HG03159 (cell line): Measurements from ENCODE around the gene CDK13.

ENCODE experiments used
- ATAC-seq: cut with Tn5 transposase; IDR thresholded peaks from one replicate; pipeline ENCODE4 v1.9.1; 2021; ENCODE audit warnings: mild to moderate bottlenecking, moderate library complexity; ENCODE audit not compliant: unreplicated experiment

CDK13 gene

DNA sequence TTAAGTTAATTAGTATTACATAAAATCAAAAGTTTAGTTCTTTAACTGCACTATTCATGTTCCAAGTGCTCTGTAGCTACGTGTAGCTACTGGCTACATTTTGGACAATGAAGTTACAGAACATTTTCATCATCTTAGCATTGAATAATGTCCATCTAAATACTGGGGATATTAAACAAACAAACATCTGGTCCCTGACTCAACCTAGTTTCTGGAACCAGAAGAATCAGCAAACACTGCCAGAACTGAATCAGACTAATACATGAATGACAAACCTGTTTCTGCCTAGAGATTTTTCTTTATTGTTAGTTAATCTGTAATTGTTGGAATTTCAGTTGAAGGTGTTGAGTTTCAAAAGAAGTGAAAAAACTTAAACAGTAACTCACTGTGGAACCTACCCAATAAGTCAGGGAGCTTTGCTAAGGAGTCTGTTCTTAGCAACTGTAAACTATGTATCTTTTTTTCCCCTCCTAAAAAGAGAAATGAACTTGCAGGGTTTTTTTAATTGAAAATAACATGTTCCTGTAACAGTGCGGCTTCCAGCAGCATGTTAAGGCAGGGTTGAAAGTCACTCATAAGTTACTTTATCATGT, 58.3 kb downstream of the CDK13 start:
- ATAC-seq, result no peak

DNA sequence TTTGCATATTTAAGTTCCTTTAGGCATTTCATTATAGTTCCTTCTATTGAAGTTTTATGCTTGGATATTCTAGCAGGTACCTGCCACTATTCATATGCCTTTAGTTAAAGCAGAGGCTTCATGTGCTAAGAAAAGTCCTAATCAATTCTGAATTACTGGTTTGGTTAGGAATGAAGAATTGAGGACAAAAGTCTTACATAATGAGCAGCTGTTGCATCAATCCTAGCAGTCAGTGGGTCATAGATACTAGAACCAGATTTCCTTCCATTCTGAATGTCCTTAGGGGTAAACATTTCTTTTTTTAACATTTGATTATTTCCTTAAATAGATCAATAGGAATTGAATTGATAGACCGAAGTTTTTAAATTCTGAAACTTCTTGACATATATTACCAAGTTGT, 59.2 kb downstream of the CDK13 start:
- ATAC-seq, result no peak

DNA sequence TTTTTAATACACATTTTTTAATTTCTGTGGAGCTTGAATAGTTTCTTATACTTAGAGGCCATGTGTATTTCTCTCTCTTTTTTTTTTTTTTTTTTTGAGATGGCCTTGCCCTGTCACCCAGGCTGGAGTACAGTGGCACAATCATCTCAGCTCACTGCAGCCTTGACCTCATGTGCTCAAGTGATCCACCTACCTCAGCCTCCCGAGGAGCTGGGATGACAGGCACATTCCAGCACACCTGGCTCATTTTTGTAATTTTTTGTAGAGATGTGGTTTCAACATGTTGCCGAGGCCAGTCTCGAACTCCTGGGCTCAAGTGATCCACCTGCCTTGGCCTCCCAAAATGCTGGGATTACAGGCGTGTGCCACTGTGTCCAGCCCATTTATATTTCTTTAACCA, 64.3 kb downstream of the CDK13 start:
- ATAC-seq, result no peak

DNA sequence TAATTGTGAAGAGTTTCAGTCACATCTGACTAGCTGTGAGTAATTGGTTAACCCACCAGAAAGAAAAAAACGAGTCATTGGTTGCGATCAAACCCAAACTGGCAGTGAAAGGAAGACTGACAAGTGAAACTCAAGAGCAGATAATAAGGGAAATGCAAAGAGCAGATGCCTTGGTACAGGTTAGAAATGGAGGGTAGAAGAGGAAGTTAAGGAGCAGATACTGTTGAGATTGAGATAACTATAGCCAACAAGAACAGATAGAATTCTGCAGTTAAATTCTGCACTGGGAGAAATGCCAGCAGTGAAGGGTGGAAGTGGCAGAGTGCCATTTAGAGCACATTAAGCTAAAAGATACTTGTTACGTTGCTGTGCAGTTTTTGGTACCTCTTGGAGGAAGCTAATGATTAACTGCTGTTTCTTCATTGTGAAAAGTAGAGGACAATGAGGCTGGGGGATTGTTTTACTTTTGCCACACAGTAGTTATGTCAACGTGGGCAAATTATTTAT, 65.8 kb downstream of the CDK13 start:
- ATAC-seq, result peak; percentile 94

DNA sequence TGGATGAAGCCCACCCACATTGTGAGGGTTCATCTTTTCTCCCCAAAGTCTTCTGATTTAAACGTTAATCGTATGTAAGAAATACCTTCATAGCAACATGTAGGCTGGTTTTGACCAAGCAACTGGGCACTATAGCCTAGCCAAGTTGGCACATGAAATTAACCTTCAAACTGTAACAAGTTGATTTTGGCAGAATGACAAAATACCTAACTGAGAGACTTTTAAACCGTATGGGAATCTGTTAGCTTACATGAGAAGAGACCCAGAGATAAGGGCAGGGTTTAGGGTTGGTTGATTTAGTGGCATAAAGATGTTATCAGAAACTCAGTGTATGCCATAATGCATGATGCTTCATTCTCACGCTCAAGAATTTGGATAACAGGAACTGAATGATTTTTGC, 69.5 kb downstream of the CDK13 start:
- no peak for ATAC-seq

DNA sequence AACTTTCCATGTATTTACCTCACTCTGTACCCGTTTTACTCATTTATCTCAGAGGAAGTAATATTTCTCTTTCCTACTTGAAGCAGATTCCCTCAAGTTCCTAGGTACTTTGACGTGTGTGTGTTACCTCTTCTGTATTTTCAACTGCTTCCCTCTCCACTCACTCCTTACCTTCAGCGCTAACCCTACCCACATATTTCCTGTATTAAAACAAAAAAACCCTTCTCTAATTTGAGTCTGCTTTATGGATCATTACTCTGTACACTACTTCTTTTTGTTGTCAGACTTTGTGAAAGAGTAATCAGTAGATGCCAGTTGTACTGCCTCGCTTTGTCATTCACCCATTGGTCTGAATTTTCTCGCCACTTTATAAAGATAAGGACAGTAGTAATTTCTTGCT, 74.0 kb downstream of the CDK13 start:
- no peak for ATAC-seq

DNA sequence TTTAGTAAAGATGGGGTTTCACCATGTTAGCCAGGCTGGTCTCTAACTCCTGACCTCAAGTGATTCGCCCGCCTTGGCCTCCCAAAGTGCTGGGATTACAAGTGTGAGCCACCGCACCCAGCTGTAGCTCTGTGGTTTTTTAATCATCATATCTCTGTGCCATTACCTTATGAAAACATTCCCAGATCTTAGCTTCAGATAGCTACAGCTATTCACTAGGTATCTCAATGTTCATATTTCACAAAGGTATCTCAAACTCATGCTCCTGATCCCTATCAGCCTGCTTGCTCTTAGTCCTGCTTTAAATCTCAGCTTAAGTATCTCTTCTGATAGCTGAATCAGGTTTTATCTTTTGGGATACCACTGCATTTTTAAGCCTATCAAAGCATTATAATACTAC, 74.8 kb downstream of the CDK13 start:
- no peak for ATAC-seq

DNA sequence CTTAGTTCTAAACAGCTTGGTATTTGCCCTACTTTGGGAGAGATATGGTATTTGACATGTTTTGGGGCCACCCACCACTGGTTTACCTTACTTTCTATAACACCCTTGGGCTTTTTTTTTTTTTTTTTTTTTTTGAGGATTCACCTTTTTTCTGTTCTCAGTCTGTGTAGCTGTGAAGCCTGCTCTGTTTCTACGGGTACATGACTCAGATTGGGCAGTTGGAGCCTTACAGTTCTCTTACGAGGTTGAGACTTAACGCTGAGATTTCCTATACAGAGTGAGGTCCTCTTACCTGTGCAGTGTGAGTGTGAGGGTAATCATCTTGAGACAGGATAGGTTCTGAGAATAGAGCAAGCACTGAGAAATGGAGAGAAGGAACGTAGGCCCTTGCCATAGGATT, 77.5 kb downstream of the CDK13 start:
- no peak for ATAC-seq

DNA sequence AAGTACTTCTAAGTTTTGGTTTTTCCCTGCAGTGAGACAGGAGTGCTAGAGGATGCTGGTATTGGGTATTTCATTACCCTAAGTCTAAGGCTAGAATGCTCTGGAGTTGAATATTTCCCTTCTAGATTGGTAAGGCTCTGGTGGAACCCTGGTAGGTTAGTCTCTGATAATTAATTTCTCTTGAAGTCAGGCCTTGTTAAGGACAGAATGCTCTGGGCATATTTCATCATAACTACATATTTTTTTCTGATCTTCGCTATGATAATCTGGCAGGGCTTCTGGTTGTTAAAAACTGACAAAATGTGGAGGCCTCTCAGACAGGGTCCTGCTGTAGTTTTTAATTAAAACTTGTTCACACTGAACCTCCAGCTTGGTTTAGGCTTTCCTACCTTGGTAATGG, 83.8 kb downstream of the CDK13 start:
- ATAC-seq, result no peak

DNA sequence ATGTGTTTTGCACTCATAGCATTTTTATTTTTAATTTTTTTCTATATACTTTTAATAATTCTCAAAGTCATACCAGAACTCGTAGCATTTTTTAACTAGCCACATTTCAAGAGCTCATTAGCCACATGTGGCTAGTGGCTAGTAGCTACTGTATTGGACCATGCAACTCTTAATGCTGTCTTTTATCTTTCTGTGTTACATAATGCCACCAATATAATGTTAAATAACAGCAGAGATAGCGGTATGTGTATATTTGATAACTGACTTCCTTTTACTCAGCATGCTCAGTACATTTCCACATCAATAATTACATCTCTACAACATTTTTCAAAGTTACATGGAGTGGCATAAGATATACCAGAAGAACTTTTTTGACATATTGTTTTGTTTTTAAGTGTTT, 91.4 kb downstream of the CDK13 start:
- ATAC-seq, result no peak

DNA sequence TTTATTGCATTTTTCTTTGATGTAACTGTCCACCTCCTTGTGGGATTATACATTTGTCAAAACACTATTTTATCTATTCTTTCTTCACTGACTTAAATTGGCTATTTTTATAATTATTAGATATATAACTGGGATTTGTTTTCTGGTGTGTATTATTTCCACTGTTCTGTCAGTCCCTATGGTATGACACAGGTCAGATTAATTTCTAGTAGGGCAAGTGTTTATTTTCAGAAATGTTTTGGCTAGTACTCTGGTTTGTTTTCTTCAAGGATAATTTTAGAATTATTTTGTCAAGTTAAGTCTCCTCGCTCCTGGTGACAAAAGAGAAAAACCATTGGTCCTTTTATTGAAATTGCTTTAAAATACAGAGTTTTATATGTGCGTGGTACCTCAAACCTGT, 93.1 kb downstream of the CDK13 start:
- ATAC-seq, result no peak

DNA sequence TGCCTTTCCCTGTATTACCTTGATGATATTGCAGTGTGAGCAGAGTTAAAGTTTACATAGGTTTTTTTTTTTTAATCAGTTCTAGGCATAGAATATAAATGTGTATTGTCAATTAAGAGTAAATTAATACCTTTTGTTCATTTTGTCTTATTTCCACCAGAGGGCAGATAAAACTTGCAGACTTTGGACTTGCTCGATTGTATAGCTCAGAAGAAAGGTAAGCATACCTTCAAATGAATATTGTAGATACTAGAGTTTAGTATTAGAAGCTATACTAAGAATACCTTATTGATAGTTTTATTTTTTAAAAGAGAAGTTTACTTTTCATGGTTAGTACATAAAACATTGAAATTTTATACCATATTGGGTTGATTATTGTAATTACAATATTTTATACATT, 97.6 kb downstream of the CDK13 start:
- no peak for ATAC-seq

DNA sequence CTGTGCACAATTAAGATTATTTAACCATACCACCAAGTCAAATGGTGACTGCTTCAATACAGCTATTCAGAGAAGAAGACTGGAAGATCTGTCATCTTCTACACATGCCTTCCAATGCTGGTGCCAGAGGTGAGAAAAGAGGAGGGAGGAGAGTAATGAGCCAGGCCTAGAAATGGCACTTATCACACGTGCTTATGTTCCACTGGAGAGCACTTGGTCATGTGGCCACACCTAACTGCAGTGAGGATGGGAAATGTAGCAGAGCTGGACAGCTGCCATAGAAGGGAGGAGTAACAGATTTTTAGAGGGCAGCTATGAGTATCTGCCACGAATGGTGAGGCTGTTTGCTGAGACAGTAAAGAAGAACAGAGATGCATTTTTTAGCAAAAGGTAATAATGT, 107.2 kb downstream of the CDK13 start:
- no peak for ATAC-seq

DNA sequence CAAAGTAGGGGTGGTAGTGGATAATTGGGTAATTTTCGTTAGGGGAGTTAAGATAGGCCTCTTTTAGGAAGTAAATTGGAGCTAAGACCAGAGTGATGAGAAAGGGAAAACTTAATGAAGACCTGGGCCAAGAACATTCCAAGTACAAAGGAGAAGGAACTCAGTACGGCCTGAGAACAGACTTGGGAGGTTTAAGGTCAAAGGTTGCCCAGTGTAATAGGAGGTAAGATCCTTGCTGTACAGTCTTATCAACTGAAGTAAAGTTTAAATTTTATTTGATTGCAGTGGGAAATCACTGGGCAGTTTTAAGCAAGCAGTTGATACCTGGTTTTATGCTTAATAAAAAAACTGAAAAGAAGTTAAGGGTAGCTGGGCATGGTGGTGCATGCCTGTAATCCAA, 108.0 kb downstream of the CDK13 start:
- no peak for ATAC-seq

DNA sequence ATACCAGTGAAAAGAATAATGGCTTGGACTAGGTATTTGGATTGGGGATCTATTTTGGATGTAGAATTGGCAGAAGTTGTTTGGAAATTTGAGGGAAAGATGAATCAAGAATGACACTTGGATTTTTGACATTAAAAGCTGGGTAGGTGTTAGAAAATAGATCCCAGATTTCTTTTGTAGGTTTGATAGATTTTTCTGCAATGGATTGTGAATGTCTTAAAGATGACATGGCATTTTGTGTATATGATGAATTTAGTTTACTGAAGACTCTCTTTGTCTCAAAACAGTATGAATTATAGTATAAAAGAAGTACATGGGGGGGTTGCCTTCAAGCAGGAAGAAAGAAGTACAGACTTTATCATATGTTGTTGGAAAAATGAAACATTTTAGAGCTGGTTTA, 108.6 kb downstream of the CDK13 start:
- ATAC-seq, result no peak

DNA sequence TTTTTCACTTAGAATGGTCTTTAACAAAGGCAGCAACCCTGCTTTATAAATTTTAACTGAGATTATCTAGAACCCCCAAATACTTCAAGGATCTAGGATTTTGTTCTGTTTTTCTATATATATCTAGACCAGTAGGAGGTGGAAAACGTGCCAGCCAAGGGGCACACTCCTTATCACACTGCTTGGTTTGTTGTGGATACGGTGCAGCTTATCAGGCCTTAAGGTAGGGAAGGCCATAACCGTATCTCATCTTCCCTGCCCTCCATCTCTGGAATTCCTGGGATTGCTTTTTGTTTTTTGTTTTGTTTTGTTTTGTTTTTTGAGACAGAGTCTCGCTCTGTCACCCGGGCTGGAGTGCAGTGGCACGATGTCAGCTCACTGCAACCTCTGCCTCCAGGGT, 109.0 kb downstream of the CDK13 start:
- ATAC-seq, result no peak

DNA sequence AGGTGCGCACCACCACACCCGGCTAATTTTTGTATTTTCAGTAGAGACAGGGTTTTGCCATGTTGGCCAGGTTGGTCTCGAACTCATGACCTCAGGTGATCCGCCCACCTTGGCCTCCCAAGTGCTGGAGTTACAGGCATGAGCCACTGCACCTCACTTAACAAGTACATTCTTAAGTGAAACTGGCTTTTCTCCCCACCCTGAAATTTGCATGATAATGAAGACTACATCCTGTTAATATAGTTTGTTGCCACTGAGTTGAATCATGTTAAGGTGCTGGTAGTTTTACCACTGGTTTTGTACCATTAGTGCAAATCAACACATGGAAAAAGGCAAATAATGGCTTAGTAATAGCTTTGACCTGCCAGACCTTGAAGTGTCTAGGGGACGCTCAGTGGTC, 122.2 kb downstream of the CDK13 start:
- no peak for ATAC-seq

DNA sequence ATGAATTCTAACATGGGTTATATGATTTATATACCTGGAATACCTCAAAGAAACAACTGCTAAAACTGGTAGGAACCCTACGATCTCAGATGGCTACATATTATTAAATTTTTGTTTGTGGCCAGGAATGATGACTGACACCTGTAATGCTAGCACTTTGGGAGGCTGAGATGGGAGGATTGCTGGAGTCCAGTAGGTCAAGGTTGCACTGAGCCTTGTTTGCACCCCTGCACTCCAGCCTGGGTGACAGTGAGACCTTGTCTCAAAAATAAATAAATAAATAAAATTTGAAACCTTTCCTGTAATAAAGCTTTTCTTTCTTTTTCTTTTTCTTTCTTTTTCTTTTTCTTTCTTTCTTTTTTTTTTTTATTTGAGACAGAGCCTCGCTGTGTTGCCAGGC, 123.2 kb downstream of the CDK13 start:
- ATAC-seq, result no peak

DNA sequence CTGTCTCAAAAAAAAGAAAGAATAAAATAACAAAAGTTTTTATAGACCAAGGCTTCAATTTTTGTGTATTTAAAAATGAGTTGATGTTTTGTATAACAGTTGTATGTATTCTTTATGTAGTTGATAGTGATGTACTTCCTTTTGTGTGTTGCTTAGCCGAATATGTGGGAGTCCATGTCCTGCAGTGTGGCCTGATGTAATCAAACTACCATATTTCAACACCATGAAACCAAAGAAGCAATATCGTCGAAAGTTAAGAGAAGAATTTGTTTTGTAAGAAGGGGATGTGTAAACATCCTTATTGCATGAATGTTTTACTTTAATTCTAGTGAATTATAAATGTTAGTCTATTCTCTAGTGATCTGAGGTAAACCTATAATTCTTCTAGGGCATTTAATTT, 127.8 kb downstream of the CDK13 start:
- ATAC-seq, result no peak

DNA sequence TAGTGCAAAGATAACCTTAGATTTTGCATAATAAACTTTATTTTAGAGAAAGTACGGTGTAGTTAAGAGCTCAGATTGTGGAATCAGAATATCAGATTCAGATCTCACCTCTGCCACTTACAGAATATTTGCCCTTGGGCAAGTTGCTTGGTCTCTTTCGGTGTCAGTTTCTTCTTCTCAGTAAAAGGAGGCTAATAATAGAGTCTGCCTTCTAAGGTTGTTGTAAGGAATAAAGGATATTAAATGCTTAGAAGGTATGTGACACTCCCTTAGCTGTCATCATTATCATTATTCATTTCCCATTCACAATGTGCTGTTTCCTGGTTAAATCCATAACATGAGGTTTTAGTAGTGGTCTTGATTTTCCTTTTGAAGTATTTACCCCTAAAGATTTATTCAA, 142.1 kb downstream of the CDK13 start:
- no peak for ATAC-seq

DNA sequence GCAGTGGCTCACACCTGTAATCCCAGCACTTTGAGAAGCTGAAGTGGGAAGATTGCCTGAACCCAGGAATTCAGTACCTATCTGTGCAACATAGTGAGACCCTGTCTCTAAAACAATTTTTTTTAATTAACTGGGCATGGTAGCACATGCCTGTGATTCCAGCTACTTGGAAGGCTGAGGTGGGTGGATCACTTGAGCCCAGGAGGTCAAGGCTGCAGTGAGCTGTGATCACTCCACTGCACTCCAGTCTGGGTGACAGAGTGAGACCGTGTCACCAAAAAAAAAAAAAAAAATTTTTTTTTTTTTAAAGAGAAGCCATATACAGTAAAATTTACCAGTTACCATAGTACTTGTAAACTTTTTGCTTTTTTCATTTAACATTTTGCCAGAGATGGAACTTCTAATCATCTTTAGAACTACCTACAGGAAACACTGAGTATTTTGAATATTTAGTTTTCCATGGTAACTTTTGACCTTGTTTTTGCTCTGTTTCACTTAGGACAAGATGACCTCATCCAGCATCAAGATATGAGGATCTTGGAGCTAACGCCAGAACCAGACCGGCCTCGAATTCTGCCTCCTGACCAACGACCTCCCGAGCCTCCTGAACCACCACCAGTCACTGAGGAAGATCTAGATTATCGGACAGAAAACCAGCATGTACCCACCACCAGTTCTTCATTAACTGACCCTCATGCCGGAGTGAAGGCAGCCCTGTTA, 143.7 kb downstream of the CDK13 start:
- ATAC-seq, result no peak

DNA sequence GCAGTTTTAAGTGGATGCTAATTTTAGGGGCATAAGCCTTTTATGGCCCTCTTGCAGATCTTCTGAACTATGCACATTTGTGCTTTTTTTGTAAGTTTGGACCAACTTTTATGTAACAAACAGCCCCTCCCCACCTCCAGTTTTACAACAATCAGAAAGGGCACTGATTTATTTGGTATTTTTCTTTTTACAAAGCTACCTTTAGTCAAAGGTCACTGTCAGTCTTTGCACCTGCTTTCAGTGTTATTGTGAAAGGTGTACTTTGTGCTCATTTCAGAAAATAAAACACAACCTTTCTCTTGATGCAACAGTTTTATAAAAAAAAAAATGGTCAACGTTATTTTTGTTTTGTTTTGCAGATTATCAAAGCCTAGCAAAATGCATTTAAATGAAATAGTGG, 145.2 kb downstream of the CDK13 start:
- ATAC-seq, result no peak
